Fibroblast of skin of abdomen (primary cell): ENCODE data around the gene CLEC16A.
"Not testable (repeated sequence)": the region's sequence is repeated elsewhere in the genome, so short reads cannot be mapped to it uniquely, and the experiment has no call there.

Experiments
- DNase-seq: peaks from one replicate; pipeline ENCODE4 v3.0.0-alpha.2; 2013

Gene CLEC16A

DNA sequence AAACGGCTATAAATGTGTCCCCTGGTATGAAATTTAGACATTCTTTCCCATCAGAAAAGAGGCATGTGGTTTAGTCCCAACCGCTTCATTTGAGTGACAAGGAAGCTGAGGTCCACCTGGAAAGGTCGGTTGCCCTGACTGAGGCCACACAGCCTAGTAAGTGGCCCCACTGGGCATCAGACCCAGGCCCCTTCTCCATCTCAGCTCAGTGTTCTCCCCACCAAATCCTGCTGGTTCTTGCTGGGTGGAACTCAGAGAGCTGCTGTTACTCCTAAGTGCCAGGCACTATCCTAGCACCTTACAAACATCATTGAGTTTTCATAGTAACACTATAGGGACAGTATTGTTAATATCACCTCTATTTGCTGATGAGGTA is 158.1 kb downstream of the CLEC16A start:
- DNase-seq = no peak

DNA sequence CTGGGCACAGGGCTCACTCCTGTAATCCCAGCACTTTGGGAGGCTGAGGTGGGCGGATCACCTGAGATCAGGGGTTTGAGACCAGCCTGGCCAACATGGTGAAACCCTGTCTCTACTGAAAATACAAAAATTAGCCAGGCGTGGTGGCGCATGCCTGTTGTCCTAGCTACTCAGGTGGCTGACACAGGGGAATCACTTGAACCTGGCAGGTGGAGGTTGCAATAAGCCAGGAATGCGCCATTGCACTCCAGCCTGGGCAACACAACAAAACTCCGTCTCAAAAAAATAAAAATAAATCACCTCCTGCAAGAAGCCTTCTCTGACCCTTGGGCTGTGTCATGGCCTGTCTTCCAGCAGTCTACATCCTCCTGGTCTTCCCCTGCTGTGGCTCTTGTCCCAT is 158.9 kb downstream of the CLEC16A start:
- DNase-seq = not testable (repeated sequence)

DNA sequence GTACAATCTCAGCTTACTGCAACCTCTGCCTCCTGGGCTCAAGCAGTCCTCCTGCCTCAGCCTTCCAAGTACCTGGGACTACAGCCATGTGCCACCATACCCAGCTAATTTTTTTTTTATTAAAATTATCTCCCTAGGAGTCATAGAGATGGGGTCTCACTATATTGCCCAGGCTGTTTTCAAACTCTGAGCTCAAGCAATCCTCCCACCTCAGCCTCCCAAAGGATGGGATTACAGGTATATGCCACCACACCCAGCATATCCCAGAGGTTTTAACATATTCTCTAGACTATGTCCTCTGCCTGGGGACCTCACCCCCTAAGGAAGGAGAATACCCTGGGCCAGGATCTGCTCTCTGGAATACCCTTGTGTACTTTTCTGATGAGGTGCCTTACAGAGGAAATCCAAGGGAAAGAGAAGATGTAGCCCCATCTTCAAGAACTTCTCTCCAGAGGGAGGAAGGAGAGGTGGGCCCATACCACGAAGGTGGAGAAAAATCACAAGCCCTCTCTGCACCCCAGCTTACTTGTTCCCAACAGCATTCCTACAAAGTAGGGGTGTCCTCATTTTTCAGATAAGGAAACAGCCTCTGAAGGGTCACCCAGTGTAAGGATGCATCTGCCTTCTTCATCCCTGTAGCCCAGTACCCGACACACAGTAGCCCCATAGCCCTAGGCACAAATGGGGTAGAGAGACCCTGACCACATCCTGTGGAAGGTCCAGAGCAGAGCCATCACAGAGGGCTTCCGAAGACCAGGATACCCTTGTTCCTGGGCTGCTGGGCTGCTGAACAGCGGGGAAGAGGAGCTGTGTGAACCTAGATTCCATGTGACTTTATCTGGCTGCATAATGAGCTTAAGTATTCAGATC is 160.0 kb downstream of the CLEC16A start:
- DNase-seq = no peak

GRCh38 chr16:11105038-11105903 is 160.9 kb downstream of the CLEC16A start:
- DNase-seq = peak; percentile 91

- no peak for DNase-seq
These were observed 162.4 kb downstream of the CLEC16A start for GRCh38 chr16:11106726-11107125.

DNA sequence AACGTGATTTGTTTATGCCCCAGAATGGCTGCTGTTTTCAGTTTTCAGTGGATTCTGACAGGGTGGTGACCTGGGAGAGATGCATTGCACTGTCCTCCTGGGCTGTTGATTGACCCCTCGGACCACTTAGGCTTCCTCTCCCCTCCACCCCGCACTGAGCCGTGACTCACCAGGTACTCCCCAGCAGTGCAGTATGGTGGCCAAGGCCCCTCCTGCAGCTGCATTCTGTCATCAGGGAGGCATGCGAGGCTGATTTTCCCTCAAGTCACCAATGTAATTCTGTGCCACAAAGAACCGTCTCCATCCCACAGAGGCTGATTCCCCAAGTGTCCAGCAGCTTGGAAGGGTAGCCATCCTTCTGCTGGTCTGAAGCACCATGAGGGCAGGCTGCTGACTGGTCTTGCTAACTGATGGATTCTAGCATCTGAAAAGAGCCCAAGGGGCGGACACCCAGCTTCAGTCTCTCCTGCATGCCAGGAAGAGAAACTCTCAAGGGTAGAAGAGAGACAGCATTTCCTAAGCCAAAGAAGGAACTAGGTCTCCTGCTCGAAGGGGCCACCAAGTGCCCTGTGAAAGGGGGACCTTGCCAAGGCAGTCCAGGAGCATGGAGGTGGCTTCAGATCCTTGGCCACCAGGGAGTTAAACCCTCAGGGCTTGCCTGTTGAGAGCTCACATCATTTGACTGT is 163.6 kb downstream of the CLEC16A start:
- DNase-seq = peak; percentile 64

GRCh38 chr16:11108466-11108805 is 164.1 kb downstream of the CLEC16A start:
- no peak for DNase-seq

GRCh38 chr16:11109566-11109965 is 165.2 kb downstream of the CLEC16A start:
- DNase-seq = peak; percentile 38

- no peak for DNase-seq
These were observed 166.8 kb downstream of the CLEC16A start for GRCh38 chr16:11111150-11111549.

- DNase-seq = no peak
These were observed 167.7 kb downstream of the CLEC16A start for GRCh38 chr16:11111856-11112634.

DNA sequence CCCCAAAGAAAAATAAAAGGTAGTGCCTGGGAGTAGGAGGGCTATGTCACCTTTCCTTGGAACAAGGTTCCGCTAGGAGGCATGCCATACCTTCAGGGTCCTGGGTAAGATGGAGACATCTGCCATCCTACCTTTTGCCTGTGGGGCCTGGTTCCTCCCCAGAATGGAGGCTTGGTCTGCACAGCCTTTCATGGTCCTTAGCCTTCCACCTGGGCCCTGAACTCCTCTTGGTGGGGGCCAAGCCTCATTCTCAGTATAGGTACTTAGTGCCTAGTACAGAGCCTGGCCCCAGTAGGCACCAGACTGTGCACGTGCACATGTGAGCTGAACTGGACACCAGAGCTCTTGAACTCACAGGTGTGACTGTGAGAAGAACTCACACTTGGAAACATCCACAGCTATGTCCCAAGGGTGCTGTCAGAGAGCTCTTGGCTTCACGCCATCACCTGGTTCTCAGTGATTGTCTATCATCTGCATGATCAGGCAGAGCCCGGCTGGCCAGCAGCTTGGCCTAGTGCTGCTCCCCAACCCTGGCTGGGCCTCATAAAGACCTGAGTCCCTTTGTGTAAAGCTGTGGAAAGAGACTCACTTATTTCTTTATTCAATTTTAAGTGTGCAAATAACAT is 168.5 kb downstream of the CLEC16A start:
- DNase-seq = no peak

DNA sequence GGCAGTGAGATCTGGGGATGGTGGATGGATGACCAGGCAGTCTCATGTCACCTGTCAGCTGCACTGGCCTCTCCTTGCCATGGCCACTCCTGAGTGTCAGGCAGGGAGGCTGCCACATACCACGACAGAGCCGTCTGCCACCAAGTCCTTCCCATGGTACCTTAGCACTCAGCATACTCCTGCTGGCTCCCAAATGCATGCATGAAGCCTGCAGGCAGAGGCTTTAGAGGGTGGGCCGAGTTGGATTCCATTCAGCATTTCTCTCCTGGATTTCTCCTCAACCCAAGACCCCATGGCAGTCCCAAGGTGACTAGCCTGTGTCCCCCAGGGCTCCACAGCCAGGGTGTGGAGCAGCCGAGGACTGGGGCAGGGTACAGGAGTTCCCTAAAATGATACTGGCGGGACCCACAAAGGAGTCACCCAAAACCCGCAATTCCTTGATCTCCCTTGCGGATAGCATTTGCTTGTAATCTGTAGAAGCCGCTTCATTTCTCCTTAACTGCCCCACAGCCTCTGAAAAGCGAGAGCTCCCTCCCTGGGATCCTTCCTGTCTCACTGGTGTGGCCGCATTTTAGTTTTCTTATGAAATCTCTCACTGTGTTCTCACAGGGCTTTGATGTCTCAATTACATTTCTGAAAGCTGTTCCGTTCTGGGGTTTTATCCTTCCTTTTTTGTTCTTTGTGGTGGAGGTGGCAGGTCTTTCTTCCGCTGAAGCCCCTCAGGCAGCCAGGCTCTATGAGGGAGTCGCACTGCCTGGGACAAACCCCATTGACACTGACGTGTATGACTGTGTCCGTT is 170.2 kb downstream of the CLEC16A start:
- DNase-seq = no peak

GRCh38 chr16:11117576-11118211 is 173.3 kb downstream of the CLEC16A start:
- DNase-seq = no peak

DNA sequence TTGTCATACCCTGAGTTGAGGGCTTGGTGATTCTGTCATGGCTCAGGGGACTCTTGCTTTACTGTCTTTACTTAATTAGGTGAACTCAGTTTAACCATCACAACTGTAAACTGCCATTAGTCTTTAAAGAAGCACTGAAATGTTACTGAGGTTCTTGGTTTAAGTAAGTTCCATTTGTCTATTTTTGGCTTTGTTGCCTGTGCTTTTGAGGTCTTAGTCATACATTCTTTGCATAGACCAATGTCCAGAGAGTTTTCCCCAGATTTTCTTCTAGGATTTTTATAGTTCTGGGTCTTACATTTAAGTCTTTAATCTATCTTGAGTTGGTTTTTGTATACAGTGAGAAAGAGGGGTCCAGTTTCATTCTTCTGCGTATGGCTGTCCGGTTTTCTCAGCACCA is 174.1 kb downstream of the CLEC16A start:
- DNase-seq = peak; percentile 48

GRCh38 chr16:11121083-11121608 is 176.8 kb downstream of the CLEC16A start:
- no peak for DNase-seq

GRCh38 chr16:11121914-11122692 is 177.7 kb downstream of the CLEC16A start:
- no peak for DNase-seq

DNA sequence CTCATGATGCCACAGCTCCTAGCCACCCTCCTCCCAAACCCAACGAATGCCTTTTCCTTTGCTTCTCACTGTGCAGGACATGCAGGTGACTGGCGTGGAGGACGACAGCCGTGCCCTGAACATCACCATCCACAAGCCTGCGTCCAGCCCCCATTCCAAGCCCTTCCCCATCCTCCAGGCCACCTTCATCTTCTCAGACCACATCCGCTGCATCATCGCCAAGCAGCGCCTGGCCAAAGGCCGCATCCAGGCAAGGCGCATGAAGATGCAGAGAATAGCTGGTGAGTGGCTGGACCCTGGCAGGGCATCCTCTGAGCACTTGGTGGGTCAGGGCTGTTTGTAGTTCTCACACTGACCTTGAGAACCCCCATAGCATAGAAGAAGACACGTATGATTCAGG is 179.3 kb downstream of the CLEC16A start:
- no peak for DNase-seq

GRCh38 chr16:11125936-11126335 is 181.6 kb downstream of the CLEC16A start:
- DNase-seq = no peak

DNA sequence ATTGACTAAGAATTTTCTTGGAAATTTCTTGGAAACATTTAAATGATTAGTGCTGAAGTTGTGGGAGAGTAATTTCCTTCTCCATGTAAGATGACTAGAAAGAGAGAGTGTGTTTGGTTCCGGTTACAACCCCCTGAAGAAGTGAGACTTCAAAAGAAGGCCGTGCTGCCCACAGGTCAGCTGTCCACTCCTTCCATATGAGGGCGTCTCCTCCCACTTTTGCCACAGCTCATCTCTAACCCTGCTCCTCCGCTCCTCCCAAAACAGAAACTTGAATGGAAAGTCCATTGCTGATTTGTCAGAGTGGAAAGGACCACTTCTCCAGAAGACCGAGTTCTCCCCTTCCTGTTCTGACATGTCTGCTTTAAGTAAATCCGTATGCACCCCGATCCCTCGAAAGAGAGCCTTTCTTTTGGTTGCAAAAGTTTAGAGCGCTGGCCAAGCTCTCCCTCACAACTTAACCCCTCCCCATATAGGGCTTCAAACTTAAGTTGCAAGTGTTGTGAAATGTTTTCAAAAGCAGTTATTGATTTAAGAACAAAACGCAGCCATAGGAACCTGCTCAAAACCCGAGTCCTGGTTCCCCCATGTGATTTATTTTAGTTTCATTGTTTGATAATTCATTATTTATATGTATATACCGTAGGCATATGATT is 182.2 kb downstream of the CLEC16A start:
- DNase-seq = no peak
